AG09319 (cell line): Measurements from ENCODE around the gene ZP2.

Experiments
- DNase-seq: peaks from one replicate; pipeline ENCODE4 v3.0.0-alpha.2; 2010; ENCODE audit warnings: low read depth; ENCODE audit errors: extremely low read depth
- CTCF ChIP-seq: IDR thresholded peaks from 2 replicates; pipeline ENCODE4 v1.5.1; 2011; ENCODE audit warnings: low read depth, mild to moderate bottlenecking, inconsistent platforms, low read length, moderate library complexity

ZP2 gene

GRCh38 chr16:21189311-21189710, 22.1 kb downstream of the ZP2 start:
- TF ChIP-seq CTCF = no peak
- DNase-seq = no peak

- no peak for TF ChIP-seq CTCF
- no peak for DNase-seq
Measured at GRCh38 chr16:21186326-21186691, 25.1 kb downstream of the ZP2 start.

GRCh38 chr16:21185659-21186325, 25.6 kb downstream of the ZP2 start:
- no peak for DNase-seq
- TF ChIP-seq CTCF = no peak

- no peak for DNase-seq
- TF ChIP-seq CTCF = no peak
Measured at GRCh38 chr16:21184834-21185233, 26.5 kb downstream of the ZP2 start.

- TF ChIP-seq CTCF = no peak
- no peak for DNase-seq
Measured at GRCh38 chr16:21183995-21184394, 27.4 kb downstream of the ZP2 start.

GRCh38 chr16:21179983-21180365, 31.4 kb downstream of the ZP2 start:
- DNase-seq = no peak
- no peak for TF ChIP-seq CTCF

- DNase-seq = no peak
- TF ChIP-seq CTCF = no peak
Measured at GRCh38 chr16:21179126-21179982, 32.0 kb downstream of the ZP2 start.
